GM15510 (cell line): ENCODE measurements around the gene HOXA4.

Experiments
- POLR2A ChIP-seq: IDR thresholded peaks from 3 replicates; pipeline ENCODE4 v1.6.1; 2011; ENCODE audit warnings: borderline replicate concordance; ENCODE audit not compliant: insufficient read length; ENCODE audit errors: extremely low read depth

Gene HOXA4

DNA sequence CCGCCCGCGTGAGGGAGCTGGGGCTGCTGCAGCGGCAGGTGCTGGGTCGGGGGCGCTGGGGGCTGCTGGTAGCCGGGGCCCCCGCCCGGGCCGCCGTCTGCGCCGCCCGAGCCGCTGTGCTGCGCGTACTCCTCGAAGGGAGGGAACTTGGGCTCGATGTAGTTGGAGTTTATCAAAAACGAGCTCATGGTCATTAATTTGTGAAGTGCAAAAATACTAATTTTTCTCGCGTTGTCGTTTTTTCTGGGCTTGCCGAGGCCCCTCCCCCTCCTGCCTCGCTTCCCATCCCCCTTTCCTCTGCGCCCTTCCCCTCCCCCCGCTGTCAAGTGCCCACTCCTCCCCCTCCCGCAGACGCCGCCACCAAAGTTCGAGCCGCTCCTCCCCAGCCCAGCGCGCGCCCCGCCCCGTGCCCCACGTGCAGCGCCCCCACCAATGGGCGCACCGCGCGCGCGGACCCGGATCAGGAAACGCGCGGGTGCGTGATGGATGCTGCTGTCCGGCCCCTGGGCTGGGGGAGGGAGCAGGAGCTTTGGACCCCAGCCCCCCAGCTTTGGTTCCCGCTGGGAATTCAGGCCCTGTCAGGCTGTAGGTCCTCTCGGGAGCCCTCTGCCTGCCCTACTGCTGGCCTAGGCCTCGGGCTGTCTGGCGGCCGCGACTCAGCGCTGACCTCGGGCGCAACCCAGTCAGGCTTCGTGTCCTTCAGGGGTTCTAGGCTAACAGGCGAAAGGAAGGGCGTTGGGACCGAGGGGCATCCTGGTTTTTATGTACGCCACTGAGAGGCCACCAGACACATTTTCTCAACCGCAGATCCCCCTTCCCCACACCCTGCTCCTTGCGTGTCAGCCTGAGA lies at the start of gene HOXA4:
Gene HOXA4, minus strand, starts transcription at position 218 of the 850 bp plus-strand sequence. Its CDS starts 24 bp downstream, at position 194.
- no peak for TF ChIP-seq POLR2A

DNA sequence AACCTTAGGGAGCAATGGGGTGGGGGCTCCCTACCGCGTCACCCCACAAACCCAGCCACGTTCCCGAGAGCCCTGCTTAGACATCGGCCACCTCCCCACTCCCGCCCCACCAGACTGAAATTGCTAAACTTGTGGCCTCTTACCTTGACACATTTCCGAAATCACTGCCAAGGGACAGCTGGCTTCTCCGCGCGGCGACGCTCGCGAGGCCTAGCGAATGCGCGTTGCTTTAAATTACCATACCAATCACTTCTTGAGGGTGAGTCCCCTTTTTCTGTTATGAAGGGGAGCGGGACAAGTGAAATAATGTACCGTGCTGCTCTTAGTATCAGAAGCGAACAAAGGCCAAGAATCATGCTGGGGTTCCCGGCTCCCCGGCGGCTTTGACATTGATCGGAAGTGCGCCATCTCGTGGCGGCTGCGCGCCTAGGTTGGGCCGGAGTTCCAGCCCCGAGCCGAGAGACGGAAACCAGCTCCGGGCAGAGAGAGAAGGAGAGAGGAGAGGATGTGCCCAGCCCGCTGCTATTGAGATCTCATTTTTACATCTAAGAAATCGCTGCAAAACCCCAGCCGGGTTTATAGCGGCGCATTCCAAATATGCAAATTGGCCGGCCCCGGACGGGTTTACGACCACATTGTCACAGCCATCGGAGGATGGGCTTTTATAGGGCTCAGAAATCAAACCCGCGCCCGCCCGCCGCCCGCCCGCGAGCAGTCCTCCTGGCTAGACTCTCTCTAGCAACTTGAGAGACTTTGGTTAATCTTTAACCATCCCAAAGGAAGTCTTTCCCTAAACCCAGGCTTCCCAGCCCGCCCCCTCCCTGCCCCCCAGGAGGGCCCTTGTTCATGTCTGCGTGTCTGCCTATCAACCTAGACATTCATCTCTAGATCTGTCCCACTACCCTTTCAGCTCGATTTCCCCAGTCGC lies 49.2 kb upstream of the HOXA4 start:
- no peak for TF ChIP-seq POLR2A

DNA sequence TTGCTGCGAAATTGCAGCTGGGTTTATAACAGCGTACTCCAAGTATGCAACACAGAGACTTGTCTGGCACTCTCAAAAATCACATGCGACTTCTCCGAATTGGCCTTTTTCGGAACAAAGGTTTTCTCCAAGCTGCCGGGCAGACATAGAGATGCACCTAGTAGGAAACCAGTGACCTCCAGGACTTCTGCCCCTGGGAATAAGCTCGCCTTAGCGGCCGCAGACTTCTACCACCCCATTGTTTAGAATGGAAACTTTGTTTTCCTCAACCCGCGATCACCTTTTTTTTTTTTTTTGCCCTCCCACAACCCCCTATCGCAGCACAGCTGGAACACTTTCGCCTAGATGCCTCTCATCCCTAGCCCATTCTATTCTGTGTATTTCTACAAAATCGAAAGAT lies 48.5 kb upstream of the HOXA4 start:
- TF ChIP-seq POLR2A, result no peak

DNA sequence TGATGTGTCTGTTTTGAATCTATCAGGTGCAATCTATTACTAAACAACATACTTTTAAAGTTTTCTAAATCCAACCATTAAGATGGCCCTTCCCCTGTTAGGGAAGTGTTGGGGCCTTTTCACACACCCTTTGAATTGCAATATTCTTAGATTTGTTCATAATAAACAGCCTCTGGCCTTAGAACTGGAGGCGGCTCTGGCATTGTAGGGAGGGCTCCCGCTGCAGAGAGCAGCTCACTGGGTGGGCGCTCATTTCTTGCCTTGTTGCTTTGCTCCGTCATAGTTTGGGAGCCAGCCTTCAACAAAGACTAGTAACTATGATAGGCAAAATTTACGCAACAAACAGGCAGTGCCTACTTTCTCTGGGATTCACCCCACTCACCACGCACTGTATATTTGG lies 47.8 kb upstream of the HOXA4 start:
- no peak for TF ChIP-seq POLR2A

DNA sequence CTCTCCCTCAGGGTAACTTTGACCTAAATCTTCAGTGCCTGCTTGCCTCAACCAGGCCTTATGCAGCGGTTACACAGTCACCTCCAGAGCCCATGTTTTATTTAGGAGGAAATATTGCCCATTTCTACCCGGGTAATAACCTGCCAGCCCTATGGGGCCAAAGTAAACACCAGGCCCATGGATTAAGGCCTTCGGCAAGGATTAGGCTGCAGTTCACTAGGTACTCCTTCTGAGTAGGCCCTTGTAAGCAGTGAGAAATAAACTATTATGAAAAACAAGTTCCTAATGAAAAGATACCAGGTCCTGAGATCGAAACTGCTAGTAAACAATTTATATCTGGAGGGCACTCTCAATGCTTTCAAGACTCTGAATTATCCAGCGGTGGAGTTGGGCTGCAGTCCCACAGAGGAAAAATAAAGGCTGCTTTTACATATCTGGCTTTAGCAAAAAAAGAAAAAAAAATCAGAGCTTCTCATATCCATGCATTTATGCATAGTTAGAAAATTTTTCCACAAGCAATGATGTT lies 47.3 kb upstream of the HOXA4 start:
- no peak for TF ChIP-seq POLR2A

DNA sequence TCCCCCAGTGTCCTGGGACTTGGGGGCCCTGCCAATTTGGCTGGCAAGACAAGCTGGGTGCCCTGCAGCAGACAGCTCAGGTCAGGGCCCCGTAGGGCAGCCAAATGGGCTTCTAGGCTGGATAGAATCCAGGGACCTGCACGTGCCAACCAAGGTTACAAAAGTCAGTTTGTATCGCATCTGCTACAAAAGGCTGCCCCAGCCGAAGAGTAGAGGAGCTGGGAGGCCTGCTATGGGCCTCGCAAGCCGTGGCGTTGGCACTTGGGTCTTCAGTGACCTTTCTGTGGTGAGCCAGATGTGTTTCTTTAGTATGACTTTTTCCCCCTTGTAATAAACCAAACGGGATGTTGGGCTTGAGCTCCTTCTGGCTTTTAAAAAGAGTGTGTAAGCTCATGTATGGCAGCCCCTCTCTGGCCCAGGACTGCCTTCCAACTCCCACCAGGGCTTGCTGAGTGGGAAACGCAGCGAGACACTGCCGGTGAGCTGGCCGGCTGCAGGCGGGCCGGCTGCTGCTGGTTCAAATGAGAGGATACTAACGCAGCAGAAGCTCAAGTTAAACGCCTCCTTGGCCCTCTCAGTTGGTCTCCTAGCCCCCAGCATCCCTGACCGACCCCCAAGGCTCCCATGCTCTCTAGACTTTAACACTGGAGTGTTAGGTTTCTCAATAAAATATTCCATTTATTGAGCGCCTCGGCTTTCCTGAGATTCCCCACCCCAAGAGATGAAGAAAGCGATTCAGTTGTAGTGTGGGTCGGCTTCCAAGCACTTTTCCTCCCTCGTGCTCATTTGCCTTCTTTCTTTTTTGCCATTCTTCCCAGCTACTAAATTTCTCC lies 46.6 kb upstream of the HOXA4 start:
- no peak for TF ChIP-seq POLR2A

DNA sequence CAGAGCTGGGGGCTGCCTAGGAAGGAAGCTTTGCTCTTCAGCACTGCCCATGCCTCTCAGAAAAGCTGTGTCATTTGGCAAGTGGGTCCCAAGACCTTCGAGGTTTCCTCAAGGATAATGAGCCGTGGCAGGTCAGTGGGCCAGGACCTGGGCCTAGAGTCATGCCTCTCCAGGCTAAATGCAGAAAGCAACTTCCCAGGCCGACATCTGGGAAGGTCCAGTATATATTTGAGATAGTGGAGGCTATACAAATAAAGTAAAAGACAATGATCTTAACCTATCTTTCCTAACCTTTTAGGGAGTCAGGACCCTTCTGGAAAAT lies 45.9 kb upstream of the HOXA4 start:
- no peak for TF ChIP-seq POLR2A

DNA sequence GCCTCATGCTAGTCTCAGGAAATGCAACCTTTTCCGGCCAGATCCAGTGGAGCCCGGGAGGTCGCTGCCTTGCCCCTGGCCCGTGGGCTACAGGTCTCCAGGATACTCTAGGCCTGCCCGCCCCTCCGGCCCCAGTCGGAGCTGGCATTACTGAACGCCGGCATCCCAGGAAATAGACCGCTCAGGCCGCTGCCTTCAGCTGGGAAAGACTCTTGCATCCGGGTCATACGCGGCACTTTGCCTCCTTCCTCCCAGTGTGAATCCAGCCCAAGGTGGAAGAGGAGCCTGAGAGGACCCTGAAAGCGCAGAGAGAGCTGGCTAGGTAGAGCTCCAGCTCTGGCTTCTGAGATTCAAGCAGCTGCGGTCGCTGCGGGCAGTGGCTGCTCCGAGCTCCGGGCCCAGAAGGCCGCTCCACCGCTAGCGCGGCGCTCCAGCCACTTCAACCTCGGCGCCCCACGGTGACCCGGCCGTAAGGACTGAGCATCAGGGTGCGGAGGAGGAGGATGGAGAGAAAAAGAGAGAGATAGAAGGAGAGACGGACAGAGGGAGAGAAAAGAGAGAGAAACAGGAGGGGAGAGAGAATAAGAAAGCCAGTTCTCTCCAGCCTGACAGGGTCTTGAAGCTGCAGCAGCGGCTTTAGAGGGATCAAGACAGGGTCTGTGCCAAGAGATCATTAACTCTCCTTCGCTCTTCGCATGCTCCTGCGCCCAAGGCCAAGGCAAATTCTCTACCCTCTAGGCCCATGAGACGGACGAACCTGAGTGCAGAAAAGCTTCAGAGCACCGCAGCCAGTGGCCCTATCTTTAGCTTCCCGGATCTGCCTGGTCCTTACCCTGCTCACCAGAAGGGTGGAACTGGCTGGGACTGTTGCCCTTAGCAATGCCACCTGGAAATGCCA lies 45.3 kb upstream of the HOXA4 start:
- no peak for TF ChIP-seq POLR2A

DNA sequence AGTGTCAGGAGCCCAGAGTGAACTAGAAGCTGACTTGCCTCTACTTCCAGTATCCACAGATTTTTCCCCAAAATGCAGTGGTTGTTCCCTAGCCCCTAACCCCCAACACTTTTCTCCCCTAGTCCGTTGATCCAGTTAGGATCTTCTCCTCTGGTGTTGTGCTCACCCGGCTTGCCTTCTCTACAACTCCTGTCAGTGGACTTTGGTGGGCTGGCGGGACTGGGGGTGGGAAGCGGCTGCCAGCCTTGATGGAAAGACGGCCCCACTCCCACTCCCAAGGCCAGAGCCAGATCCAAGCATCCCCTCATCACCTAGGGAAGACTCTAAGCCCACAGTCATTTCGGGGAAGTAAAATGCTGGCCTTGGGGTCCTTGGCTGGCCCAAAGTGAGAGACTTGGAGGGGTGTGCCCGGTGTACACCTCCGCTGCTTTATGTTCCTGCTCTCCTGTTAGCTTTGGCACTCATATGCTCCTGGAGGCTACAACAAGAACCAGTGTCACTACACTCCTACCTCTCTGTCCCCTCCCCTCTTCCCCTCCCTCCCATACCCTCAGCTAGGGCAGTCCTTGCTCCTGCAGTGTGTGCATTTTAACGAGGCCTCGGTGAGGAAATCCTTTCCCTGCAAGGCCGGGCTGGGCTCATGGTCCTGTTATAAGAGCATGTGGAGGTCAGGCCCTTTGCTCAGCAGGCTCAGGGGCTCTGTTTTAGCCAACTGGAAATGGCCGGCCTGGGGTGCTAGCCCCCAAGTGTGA lies 44.5 kb upstream of the HOXA4 start:
- no peak for TF ChIP-seq POLR2A

DNA sequence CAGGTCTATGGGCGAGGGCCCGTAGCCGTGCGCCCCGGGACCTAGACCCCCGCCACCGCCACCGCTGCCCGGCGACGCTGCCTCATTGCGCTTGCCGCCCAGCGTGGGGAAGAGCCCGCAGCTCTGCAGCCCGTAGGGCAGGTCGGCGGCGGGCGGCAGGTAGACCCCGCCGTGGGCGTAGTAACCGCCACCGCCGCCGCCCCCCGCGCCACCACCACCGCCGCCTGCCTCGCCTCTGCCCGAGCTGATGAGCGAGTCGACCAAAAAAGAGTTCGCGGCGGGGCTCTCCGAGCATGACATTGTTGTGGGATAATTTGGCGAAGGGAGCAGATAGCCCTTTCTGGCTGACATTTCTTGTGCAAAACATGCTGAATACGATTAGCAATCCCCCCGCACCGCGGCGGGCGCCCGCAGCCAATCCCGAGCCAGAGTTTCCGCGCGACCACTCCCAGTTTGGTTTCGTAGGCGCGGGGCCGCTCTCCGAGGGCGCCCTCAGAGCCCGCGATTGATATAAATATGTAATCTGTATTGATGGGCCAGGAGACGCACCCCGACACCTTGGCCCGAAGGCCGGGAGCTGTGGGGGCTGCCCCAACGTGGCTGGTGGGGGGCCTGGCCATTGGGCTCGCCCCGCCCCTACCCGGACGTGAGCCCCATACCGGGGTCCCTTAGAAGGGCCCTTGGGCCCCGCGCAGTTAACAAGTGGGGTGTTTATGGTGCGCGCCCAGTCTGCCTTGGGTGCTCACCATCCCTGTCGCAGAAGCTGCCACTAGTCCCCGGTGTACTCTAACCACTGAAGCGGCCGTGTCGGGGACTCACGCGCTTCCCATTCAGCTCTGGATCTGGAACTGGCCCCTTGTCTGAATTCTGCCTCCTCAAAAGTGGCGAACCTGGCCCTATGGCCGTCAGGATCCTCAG lies 43.7 kb upstream of the HOXA4 start, which contains the start of gene HOXA10:
Gene HOXA10, minus strand, starts transcription at position 365 of the 918 bp plus-strand sequence. Its CDS starts 14 bp downstream, at position 351.
- no peak for TF ChIP-seq POLR2A

DNA sequence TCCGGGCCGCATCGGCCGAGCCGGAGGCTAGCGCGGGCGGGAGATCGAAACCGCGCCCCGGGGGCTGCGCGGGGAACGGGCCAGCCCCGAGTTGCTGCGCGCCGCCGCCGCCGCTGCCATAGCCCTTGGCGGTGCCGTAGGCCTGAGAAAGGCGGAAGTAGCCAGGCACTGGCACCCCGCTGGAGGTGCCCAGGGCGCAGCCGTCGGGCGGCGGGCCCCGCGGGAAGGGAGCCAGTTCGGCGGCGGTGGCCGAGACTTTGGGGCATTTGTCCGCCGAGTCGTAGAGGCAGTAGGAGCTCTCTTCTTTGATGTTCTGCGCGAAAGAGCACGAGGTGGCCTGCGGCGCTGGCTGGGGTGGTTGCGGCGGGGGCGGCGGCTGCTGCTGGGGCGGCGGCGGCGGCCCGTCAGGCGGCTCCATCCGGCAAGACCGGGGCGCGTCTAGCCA lies 43.0 kb upstream of the HOXA4 start:
- no peak for TF ChIP-seq POLR2A
